GM13976 (cell line): ENCODE results near the gene GLYATL1B.

Source experiments
- DNase-seq: peaks from one replicate; pipeline ENCODE4 v3.0.0; 2012; ENCODE audit warnings: low spot score
- CTCF ChIP-seq: IDR thresholded peaks from 2 replicates; pipeline ENCODE4 v1.5.1; 2012; ENCODE audit warnings: borderline replicate concordance, mild to moderate bottlenecking; ENCODE audit not compliant: insufficient read depth; ENCODE audit errors: extremely low read depth, missing control alignments, control extremely low read depth
- in situ Hi-C: fragments of 300-500 bp; cut with MboI; formaldehyde crosslinking; loops from one replicate; pipeline ENCODE4 v1.12.0; 2022; ENCODE audit warnings: low sequenced_read_pairs, mixed read lengths, inconsistent platforms; ENCODE audit not compliant: unreplicated experiment

The GLYATL1B gene

GRCh38 chr11:59137190-59137589 is 51.1 kb downstream of the GLYATL1B start:
- TF ChIP-seq CTCF = no peak
- DNase-seq = no peak
- in situ Hi-C loops = no loop called here

GRCh38 chr11:59138643-59139042 is 52.5 kb downstream of the GLYATL1B start:
- no peak for TF ChIP-seq CTCF
- in situ Hi-C loops = no loop called here
- no peak for DNase-seq

GRCh38 chr11:59141191-59141590 is 55.1 kb downstream of the GLYATL1B start:
- in situ Hi-C loops = no loop called here
- DNase-seq = no peak
- no peak for TF ChIP-seq CTCF

GRCh38 chr11:59141673-59142460 is 55.8 kb downstream of the GLYATL1B start:
- in situ Hi-C loops = no loop called here
- no peak for TF ChIP-seq CTCF
- DNase-seq = no peak

- peak; percentile 62 for TF ChIP-seq CTCF
- peak; percentile 86 for DNase-seq
- in situ Hi-C loops = no loop called here
These were observed 56.7 kb downstream of the GLYATL1B start, which contains the start of gene FAM111A for GRCh38 chr11:59142530-59143507. Gene FAM111A (plus strand): TSS chr11:59142856. CDS start chr11:59148873, 6,017 bp downstream.

- DNase-seq = no peak
- in situ Hi-C loops = no loop called here
- TF ChIP-seq CTCF = no peak
These were observed 58.0 kb downstream of the GLYATL1B start for GRCh38 chr11:59144096-59144495.
